ENCODE data around the gene KREMEN2.

The KREMEN2 gene

DNA sequence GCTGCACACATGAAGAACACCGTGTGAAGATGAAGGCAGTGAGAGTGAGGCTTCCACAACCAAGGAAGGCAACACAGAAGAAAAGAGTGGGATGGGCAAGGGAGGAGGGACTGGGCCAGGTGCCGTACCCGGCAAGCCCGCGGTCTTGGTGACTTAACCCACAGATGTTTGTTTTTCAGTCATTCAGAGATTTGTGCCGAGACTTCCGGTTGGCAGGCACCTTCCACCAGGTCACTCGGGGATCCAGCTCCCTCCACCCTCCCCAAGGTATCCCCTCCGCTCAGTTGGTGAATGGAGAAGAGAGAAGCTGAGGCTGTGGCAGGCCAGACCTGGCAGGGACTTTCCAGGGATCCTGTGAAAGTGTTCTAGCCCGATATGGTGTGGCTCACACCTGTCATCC, 4.9 kb upstream of the KREMEN2 start:
- Histone ChIP-seq H3K4me3 (ENCODE audit: insufficient read depth, low read length, poor library complexity, severe bottlenecking) (no peak overlapping the region), H3K79me2 (ENCODE audit: insufficient read depth, low read length) (no peaks in the 10 kb centered on the region), H2AFZ (ENCODE audit: low read depth, low read length, severe bottlenecking) (no peak overlapping the region), H3K9me2 (replicated peaks; ENCODE audit: insufficient read depth, low read length) (no peaks in the 10 kb centered on the region), H3K36me3 (ENCODE audit: low read length) (no peaks in the 10 kb centered on the region), H3K9me3 (ENCODE audit: insufficient read depth, low read length) (no peaks in the 10 kb centered on the region), H3K9ac (ENCODE audit: low read length) (no peak overlapping the region), H3K4me2 (ENCODE audit: low read depth, low read length, poor library complexity, severe bottlenecking) (no peak overlapping the region), H3K27ac (ENCODE audit: low read depth, low read length) (no peak overlapping the region; the same call in 1 of the 2 replicates), H3F3A (ENCODE audit: insufficient read depth) (peaks cover 25% of the 10 kb centered on the region), H4K20me1 (ENCODE audit: low read depth, low read length) (no peaks in the 10 kb centered on the region), H3K27me3 (ENCODE audit: low read length) (no peaks in the 10 kb centered on the region)
- TF ChIP-seq EZH2phosphoT487 (conservative IDR thresholded peaks at IDR 0.05; ENCODE audit: low read length) = no peak
- TF ChIP-seq, protein P1, sequence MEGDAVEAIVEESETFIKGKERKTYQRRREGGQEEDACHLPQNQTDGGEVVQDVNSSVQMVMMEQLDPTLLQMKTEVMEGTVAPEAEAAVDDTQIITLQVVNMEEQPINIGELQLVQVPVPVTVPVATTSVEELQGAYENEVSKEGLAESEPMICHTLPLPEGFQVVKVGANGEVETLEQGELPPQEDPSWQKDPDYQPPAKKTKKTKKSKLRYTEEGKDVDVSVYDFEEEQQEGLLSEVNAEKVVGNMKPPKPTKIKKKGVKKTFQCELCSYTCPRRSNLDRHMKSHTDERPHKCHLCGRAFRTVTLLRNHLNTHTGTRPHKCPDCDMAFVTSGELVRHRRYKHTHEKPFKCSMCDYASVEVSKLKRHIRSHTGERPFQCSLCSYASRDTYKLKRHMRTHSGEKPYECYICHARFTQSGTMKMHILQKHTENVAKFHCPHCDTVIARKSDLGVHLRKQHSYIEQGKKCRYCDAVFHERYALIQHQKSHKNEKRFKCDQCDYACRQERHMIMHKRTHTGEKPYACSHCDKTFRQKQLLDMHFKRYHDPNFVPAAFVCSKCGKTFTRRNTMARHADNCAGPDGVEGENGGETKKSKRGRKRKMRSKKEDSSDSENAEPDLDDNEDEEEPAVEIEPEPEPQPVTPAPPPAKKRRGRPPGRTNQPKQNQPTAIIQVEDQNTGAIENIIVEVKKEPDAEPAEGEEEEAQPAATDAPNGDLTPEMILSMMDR (IDR thresholded peaks at IDR 0.05; ENCODE audit: insufficient read depth, low read length, poor library complexity, severe bottlenecking) = no peak

DNA sequence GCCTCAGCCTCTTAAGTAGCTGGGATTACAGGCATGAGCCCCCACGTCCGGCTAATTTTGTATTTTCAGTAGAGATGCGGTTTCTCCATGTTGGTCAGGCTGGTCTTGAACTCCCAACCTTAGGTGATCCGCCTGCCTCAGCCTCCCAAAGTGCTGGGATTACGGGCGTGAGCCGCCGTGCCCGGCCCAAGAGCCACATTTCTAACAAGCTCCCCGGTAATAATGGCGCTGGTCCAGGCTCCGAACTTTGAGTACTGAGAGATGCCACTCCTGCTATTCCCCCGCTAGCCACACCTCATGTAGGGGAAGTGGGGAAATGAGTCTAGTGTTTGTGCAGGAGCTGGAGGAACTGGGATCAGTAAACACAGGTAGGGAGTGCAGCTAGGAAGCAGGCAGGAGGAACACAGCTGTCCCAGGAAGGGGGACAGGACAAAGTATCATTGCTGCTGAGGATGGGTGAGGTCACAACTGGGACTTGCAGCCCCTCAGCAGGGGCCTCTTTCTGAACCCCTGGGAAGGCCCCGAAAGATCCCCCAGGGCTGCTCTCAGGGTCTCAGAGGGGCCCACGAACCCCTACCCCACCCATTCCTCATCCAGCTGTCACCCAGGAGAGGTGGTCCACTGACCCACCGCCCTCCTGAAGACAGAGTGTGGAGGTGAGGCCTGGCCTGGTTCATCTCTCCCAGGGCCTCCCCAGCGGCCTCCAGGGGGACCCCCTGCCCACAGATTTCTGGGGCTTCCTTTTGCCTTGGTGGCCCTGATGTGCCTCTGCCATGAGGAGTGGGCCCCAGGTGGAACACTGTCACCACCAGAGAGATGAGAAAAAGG, 3.7 kb upstream of the KREMEN2 start:
- peak overlapping the region; percentile 60 for H3K27ac ChIP-seq (ENCODE audit: low read depth, low read length)
- H3K4me2 ChIP-seq (ENCODE audit: low read depth, low read length, poor library complexity, severe bottlenecking) = no peak overlapping the region
- H2AFZ ChIP-seq (ENCODE audit: low read depth, low read length, severe bottlenecking) = no peak overlapping the region
- H3K27me3 ChIP-seq (ENCODE audit: low read length) = no peaks in the 10 kb centered on the region
- H3K9me3 ChIP-seq (ENCODE audit: insufficient read depth, low read length) = no peaks in the 10 kb centered on the region
- no peaks in the 10 kb centered on the region for H3K79me2 ChIP-seq (ENCODE audit: insufficient read depth, low read length)
- TF ChIP-seq, protein P1 (IDR thresholded peaks at IDR 0.05; ENCODE audit: insufficient read depth, low read length, poor library complexity, severe bottlenecking) = no peak
- TF ChIP-seq EZH2phosphoT487 (conservative IDR thresholded peaks at IDR 0.05; ENCODE audit: low read length) = no peak
- H3K4me3 ChIP-seq (ENCODE audit: insufficient read depth, low read length, poor library complexity, severe bottlenecking) = no peak overlapping the region
- no peaks in the 10 kb centered on the region for H3K9me2 ChIP-seq (replicated peaks; ENCODE audit: insufficient read depth, low read length)
- H3K36me3 ChIP-seq (ENCODE audit: low read length) = no peaks in the 10 kb centered on the region
- peaks cover 33% of the 10 kb centered on the region for H3F3A ChIP-seq (ENCODE audit: insufficient read depth)
- H4K20me1 ChIP-seq (ENCODE audit: low read depth, low read length) = no peaks in the 10 kb centered on the region
- peak overlapping the region; percentile 39; the same call in 1 of the 2 replicates for H3K9ac ChIP-seq (ENCODE audit: low read length)

DNA sequence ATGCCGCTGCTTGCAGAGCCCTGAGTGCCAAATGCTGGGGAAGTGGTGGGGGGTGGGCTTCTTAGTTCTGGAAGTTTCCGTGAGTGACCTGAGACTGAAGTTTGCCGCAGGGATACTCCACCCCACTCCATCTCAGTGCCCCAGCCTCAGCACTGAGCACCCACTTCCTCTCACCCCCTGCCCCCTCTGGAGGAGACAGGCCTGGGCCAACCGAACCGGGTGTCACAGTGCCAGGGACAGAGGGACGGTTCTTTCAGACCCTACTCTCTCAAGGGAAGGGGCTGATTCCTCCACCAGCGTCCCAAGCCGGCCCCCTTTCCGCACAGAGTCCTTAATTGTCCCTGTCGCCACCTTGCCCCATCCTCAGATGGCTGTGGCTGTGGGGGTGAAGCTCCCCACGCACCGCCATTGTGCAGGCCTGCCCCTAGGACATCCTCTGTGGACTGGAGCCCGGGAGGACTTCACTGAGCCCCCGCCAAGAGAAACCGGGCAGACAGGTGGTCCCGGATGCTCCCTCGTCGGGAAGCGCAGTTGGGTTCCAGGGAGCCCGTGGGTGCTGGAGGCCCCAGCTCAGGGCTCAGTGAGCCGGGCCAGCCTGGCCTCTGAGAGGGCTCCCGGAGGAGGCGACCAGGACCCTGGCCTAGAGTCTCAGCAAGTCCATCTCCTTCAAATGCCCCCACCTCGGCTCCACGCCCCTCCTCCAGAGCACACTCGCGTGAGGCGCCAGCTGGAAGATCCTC, 1.6 kb upstream of the KREMEN2 start:
- peaks cover 38% of the 10 kb centered on the region for H3F3A ChIP-seq (ENCODE audit: insufficient read depth)
- H4K20me1 ChIP-seq (ENCODE audit: low read depth, low read length) = no peaks in the 10 kb centered on the region
- H3K9me3 ChIP-seq (ENCODE audit: insufficient read depth, low read length) = no peaks in the 10 kb centered on the region
- H2AFZ ChIP-seq (ENCODE audit: low read depth, low read length, severe bottlenecking) = no peak overlapping the region
- TF ChIP-seq, protein P1 (IDR thresholded peaks at IDR 0.05; ENCODE audit: insufficient read depth, low read length, poor library complexity, severe bottlenecking) = no peak
- H3K27me3 ChIP-seq (ENCODE audit: low read length) = no peaks in the 10 kb centered on the region
- H3K9me2 ChIP-seq (replicated peaks; ENCODE audit: insufficient read depth, low read length) = no peaks in the 10 kb centered on the region
- H3K4me2 ChIP-seq (ENCODE audit: low read depth, low read length, poor library complexity, severe bottlenecking) = peak overlapping the region; percentile 77
- peak overlapping the region; percentile 72 for H3K9ac ChIP-seq (ENCODE audit: low read length)
- peak overlapping the region; percentile 67 for H3K4me3 ChIP-seq (ENCODE audit: insufficient read depth, low read length, poor library complexity, severe bottlenecking)
- H3K27ac ChIP-seq (ENCODE audit: low read depth, low read length) = peak overlapping the region; percentile 94
- H3K79me2 ChIP-seq (ENCODE audit: insufficient read depth, low read length) = no peaks in the 10 kb centered on the region
- H3K36me3 ChIP-seq (ENCODE audit: low read length) = no peaks in the 10 kb centered on the region
